Activated naive CD8-positive, alpha-beta T cell (primary cell): ENCODE measurements around the gene NCOA4.
A peak's percentile ranks its signal among the peaks of the same experiment; 100 is the strongest.
"Not testable (repeated sequence)": the region's sequence is repeated elsewhere in the genome, so short reads cannot be mapped to it uniquely, and the experiment has no call there.

ENCODE experiments used
- H3K27ac Mint-ChIP-seq: one replicate; pipeline ENCODE4 v1.8.0; 2021; ENCODE audit warnings: mixed read lengths
- H3K27me3 Mint-ChIP-seq: one replicate; pipeline ENCODE4 v1.8.0; 2021; ENCODE audit warnings: mixed read lengths
- H3K36me3 Mint-ChIP-seq: one replicate; pipeline ENCODE4 v1.8.0; 2021; ENCODE audit warnings: mixed read lengths
- H3K4me1 Mint-ChIP-seq: one replicate; pipeline ENCODE4 v1.8.0; 2021; ENCODE audit warnings: low read depth, mixed read lengths
- H3K4me3 Mint-ChIP-seq: one replicate; pipeline ENCODE4 v1.8.0; 2021; ENCODE audit warnings: mild to moderate bottlenecking, mixed read lengths
- H3K9me3 Mint-ChIP-seq: one replicate; pipeline ENCODE4 v1.8.0; 2021; ENCODE audit warnings: low read depth, mixed read lengths

The NCOA4 gene

GRCh38 chr10:46017733-46018132 lies 12.7 kb downstream of the NCOA4 start:
- peaks cover 61% of the 10 kb centered on the region for H3K4me1 Mint-ChIP-seq
- H3K36me3 Mint-ChIP-seq: peaks cover 3% of the 10 kb centered on the region
- no peaks in the 10 kb centered on the region for H3K9me3 Mint-ChIP-seq
- H3K27me3 Mint-ChIP-seq: no peaks in the 10 kb centered on the region
- H3K4me3 Mint-ChIP-seq: no peak overlapping the region
- H3K27ac Mint-ChIP-seq: peak overlapping the region; percentile 43

DNA sequence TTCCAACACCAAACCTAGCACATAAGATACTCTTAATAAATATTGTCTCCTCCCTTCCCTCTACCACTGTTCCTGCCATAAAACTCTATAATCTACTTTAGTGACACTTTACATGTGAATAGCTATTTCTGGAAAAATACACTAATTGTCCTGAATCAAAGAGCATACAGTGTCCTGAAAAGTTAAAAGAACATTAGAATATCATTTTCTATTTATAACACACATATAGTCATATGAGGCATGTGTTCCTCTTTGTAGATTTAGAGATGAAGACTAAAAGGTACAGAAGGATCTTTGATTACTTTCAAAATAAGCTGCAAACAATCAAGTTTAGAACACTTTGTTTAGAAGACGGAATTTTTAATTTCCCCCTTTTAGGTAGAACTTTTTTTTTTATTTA lies 13.6 kb downstream of the NCOA4 start:
- no peak overlapping the region for H3K4me3 Mint-ChIP-seq
- H3K27ac Mint-ChIP-seq: peak overlapping the region; percentile 62
- H3K4me1 Mint-ChIP-seq: peaks cover 52% of the 10 kb centered on the region
- peaks cover 5% of the 10 kb centered on the region for H3K36me3 Mint-ChIP-seq
- H3K27me3 Mint-ChIP-seq: no peaks in the 10 kb centered on the region
- H3K9me3 Mint-ChIP-seq: no peaks in the 10 kb centered on the region

GRCh38 chr10:46016190-46016589 lies 14.2 kb downstream of the NCOA4 start:
- Mint-ChIP-seq H3K27ac (peak overlapping the region; percentile 34), H3K27me3 (no peaks in the 10 kb centered on the region), H3K9me3 (no peaks in the 10 kb centered on the region), H3K4me1 (peaks cover 48% of the 10 kb centered on the region), H3K36me3 (peaks cover 5% of the 10 kb centered on the region), H3K4me3 (no peak overlapping the region)

GRCh38 chr10:46014683-46015405 lies 15.6 kb downstream of the NCOA4 start:
- H3K36me3 Mint-ChIP-seq: peaks cover 5% of the 10 kb centered on the region
- no peaks in the 10 kb centered on the region for H3K9me3 Mint-ChIP-seq
- peak overlapping the region; percentile 68 for H3K27ac Mint-ChIP-seq
- H3K27me3 Mint-ChIP-seq: no peaks in the 10 kb centered on the region
- no peak overlapping the region for H3K4me3 Mint-ChIP-seq
- peaks cover 36% of the 10 kb centered on the region for H3K4me1 Mint-ChIP-seq

GRCh38 chr10:46014206-46014605 lies 16.2 kb downstream of the NCOA4 start:
- H3K27me3 Mint-ChIP-seq: no peaks in the 10 kb centered on the region
- H3K27ac Mint-ChIP-seq: no peak overlapping the region
- H3K36me3 Mint-ChIP-seq: peaks cover 5% of the 10 kb centered on the region
- H3K9me3 Mint-ChIP-seq: no peaks in the 10 kb centered on the region
- H3K4me3 Mint-ChIP-seq: no peak overlapping the region
- peaks cover 29% of the 10 kb centered on the region for H3K4me1 Mint-ChIP-seq

- Mint-ChIP-seq H3K4me1 (peaks cover 16% of the 10 kb centered on the region), H3K27me3 (no peaks in the 10 kb centered on the region), H3K27ac (peak overlapping the region; percentile 41), H3K9me3 (no peaks in the 10 kb centered on the region), H3K4me3 (no peak overlapping the region), H3K36me3 (peaks cover 8% of the 10 kb centered on the region)
Observed at GRCh38 chr10:46012746-46013145, 17.7 kb downstream of the NCOA4 start.

GRCh38 chr10:46006219-46006618 lies 24.2 kb downstream of the NCOA4 start:
- Mint-ChIP-seq H3K4me1 (peaks cover 3% of the 10 kb centered on the region), H3K4me3 (no peak overlapping the region), H3K27ac (peak overlapping the region; percentile 75), H3K36me3 (peaks cover 6% of the 10 kb centered on the region), H3K9me3 (no peaks in the 10 kb centered on the region), H3K27me3 (no peaks in the 10 kb centered on the region)

GRCh38 chr10:46005383-46005782 lies 25.0 kb downstream of the NCOA4 start:
- H3K9me3 Mint-ChIP-seq: no peaks in the 10 kb centered on the region
- no peak overlapping the region for H3K27ac Mint-ChIP-seq
- no peaks in the 10 kb centered on the region for H3K27me3 Mint-ChIP-seq
- peaks cover 6% of the 10 kb centered on the region for H3K36me3 Mint-ChIP-seq
- H3K4me3 Mint-ChIP-seq: no peak overlapping the region
- H3K4me1 Mint-ChIP-seq: peaks cover 2% of the 10 kb centered on the region

GRCh38 chr10:46004963-46005362 lies 25.5 kb downstream of the NCOA4 start:
- peaks cover 2% of the 10 kb centered on the region for H3K4me1 Mint-ChIP-seq
- H3K27me3 Mint-ChIP-seq: no peaks in the 10 kb centered on the region
- peaks cover 7% of the 10 kb centered on the region for H3K36me3 Mint-ChIP-seq
- no peak overlapping the region for H3K4me3 Mint-ChIP-seq
- H3K9me3 Mint-ChIP-seq: no peaks in the 10 kb centered on the region
- no peak overlapping the region for H3K27ac Mint-ChIP-seq

GRCh38 chr10:46002916-46003693 lies 27.3 kb downstream of the NCOA4 start:
- Mint-ChIP-seq H3K36me3 (peaks cover 16% of the 10 kb centered on the region), H3K27ac (peak overlapping the region; percentile 61)

DNA sequence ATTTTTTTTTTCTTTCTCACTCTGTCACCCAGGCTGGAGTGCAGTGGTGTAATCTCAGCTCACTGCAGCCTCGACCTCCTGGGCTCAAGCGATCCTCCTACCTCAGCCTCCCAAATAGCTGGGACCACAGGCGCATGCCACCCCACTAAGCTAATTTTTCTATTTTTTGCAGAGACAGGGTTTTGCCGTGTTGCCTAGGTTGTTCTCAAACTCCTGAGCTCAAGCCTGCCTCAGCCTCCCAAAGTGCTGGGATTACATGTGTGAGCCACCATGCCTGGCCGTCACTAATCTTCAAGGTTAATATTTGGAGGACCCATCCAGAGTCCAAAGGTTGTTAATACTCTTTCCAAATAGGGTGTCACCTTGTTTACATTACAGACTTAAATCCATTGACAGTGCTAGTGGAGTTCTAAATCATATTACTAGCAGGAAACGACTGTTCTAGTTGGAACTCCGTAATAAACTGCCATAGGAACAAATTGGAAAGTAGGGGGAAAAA lies 28.2 kb downstream of the NCOA4 start:
- not testable (repeated sequence) for H3K27ac Mint-ChIP-seq, H3K4me3 Mint-ChIP-seq, H3K4me1 Mint-ChIP-seq, H3K9me3 Mint-ChIP-seq, H3K27me3 Mint-ChIP-seq
- H3K36me3 Mint-ChIP-seq: peaks cover 16% of the 10 kb centered on the region

More at GRCh38 chr10:46002916-46003693, 27.3 kb downstream of the NCOA4 start:
- H3K9me3 Mint-ChIP-seq: no peaks in the 10 kb centered on the region
- peaks cover under 1% of the 10 kb centered on the region for H3K4me1 Mint-ChIP-seq
- H3K4me3 Mint-ChIP-seq: no peak overlapping the region
- no peaks in the 10 kb centered on the region for H3K27me3 Mint-ChIP-seq

GRCh38 chr10:46001187-46001756 lies 29.2 kb downstream of the NCOA4 start:
- Mint-ChIP-seq H3K9me3 (no peaks in the 10 kb centered on the region), H3K27me3 (no peaks in the 10 kb centered on the region), H3K4me3 (no peak overlapping the region), H3K36me3 (peaks cover 16% of the 10 kb centered on the region), H3K27ac (no peak overlapping the region), H3K4me1 (no peaks in the 10 kb centered on the region)

GRCh38 chr10:46000538-46000937 lies 29.9 kb downstream of the NCOA4 start:
- Mint-ChIP-seq H3K27me3 (no peaks in the 10 kb centered on the region), H3K36me3 (peaks cover 16% of the 10 kb centered on the region), H3K27ac (no peak overlapping the region), H3K9me3 (no peaks in the 10 kb centered on the region), H3K4me1 (no peaks in the 10 kb centered on the region), H3K4me3 (no peak overlapping the region)

DNA sequence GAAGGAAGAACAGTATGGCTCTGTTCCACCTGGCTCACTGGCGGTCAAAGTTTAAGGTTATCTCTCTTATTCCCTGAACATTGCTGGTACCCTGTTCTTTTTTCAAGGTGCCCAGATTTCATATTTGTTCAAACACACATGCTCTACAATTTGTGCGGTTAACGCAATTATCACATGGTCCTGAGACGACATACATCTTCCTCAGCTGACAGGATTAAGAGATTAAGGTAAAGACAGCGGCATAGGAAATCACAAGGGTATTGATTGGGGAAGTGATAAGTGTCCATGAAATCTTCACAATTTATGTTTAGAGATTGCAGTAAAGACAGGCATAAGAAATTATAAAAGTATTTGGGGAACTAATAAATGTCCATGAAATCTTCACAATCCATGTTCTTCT lies 30.5 kb downstream of the NCOA4 start:
- not testable (repeated sequence) for H3K9me3 Mint-ChIP-seq, H3K27ac Mint-ChIP-seq, H3K27me3 Mint-ChIP-seq, H3K4me3 Mint-ChIP-seq, H3K4me1 Mint-ChIP-seq
- H3K36me3 Mint-ChIP-seq: peaks cover 16% of the 10 kb centered on the region
